Neural crest cell (in vitro differentiated cells): ENCODE results near the gene PCSK5. TPM values are rescaled to one million over a fixed set of nuclear protein-coding genes. Genes with fewer than 3 reads are reported as not detected.

Experiments used
- DNase-seq: peaks from one replicate; pipeline ENCODE4 v3.0.0; 2021; ENCODE audit warnings: low read depth, mixed read lengths, low spot score
- H3K27ac Mint-ChIP-seq: one replicate; pipeline ENCODE4 v1.8.0; 2021; ENCODE audit warnings: mild to moderate bottlenecking, mixed read lengths; ENCODE audit not compliant: unreplicated experiment
- H3K27me3 Mint-ChIP-seq: 2 replicates; pipeline ENCODE4 v1.8.0; 2021; ENCODE audit warnings: low read depth, mild to moderate bottlenecking, mixed read lengths
- H3K36me3 Mint-ChIP-seq: 2 replicates; pipeline ENCODE4 v1.8.0; 2021; ENCODE audit warnings: low read depth, mild to moderate bottlenecking, mixed read lengths
- H3K4me1 Mint-ChIP-seq: 2 replicates; pipeline ENCODE4 v1.8.0; 2021; ENCODE audit warnings: mixed read lengths
- H3K4me3 Mint-ChIP-seq: one replicate; pipeline ENCODE4 v1.8.0; 2021; ENCODE audit warnings: mild to moderate bottlenecking, mixed read lengths
- H3K9me3 Mint-ChIP-seq: 2 replicates; pipeline ENCODE4 v1.8.0; 2021; ENCODE audit warnings: mixed read lengths
- CTCF ChIP-seq: fragments of 200-600 bp; sonication (generic); conservative IDR thresholded peaks from 2 replicates; pipeline ENCODE4 v1.5.0; 2021; ENCODE audit warnings: antibody characterized with exemption, mild to moderate bottlenecking
- total RNA-seq: library from RNA; stranded (reverse); gene quantifications from 2 replicates; pipeline ENCODE4 v1.2.1, GENCODE V29; 2021

The PCSK5 gene
- total RNA-seq, 1 donor from 2014 or later = 3.1 TPM

- H3K4me3 Mint-ChIP-seq = no peak overlapping the region
- TF ChIP-seq CTCF = no peak
Observed at GRCh38 chr9:76032797-76033373, 142.4 kb downstream of the PCSK5 start.

GRCh38 chr9:76034049-76034448 is 143.6 kb downstream of the PCSK5 start:
- no peak for DNase-seq
- H3K36me3 Mint-ChIP-seq = peaks cover 5% of the 10 kb centered on the region
- TF ChIP-seq CTCF = no peak
- peaks cover 2% of the 10 kb centered on the region for H3K9me3 Mint-ChIP-seq
- H3K4me1 Mint-ChIP-seq = no peaks in the 10 kb centered on the region
- H3K27ac Mint-ChIP-seq = no peak overlapping the region
- no peak overlapping the region for H3K4me3 Mint-ChIP-seq
- H3K27me3 Mint-ChIP-seq = no peaks in the 10 kb centered on the region

More at GRCh38 chr9:76032797-76033373, 142.4 kb downstream of the PCSK5 start:
- no peak for DNase-seq
- peaks cover 2% of the 10 kb centered on the region for H3K9me3 Mint-ChIP-seq
- H3K4me1 Mint-ChIP-seq = no peaks in the 10 kb centered on the region
- H3K27ac Mint-ChIP-seq = no peak overlapping the region
- H3K27me3 Mint-ChIP-seq = no peaks in the 10 kb centered on the region
- H3K36me3 Mint-ChIP-seq = peaks cover 5% of the 10 kb centered on the region

- Mint-ChIP-seq H3K27me3 (no peaks in the 10 kb centered on the region), H3K9me3 (peaks cover 2% of the 10 kb centered on the region), H3K4me1 (no peaks in the 10 kb centered on the region), H3K36me3 (peaks cover 5% of the 10 kb centered on the region), H3K27ac (peak overlapping the region; percentile 43), H3K4me3 (no peak overlapping the region)
- no peak for TF ChIP-seq CTCF
- no peak for DNase-seq
Observed at GRCh38 chr9:76036762-76037161, 146.3 kb downstream of the PCSK5 start.

GRCh38 chr9:76037587-76038225 is 147.2 kb downstream of the PCSK5 start:
- Mint-ChIP-seq H3K4me1 (no peaks in the 10 kb centered on the region), H3K9me3 (peaks cover 2% of the 10 kb centered on the region), H3K27me3 (no peaks in the 10 kb centered on the region), H3K27ac (no peak overlapping the region), H3K36me3 (peaks cover 5% of the 10 kb centered on the region), H3K4me3 (no peak overlapping the region)
- TF ChIP-seq CTCF = no peak
- DNase-seq = no peak

- no peak for TF ChIP-seq CTCF
- Mint-ChIP-seq H3K4me3 (no peak overlapping the region), H3K27me3 (no peaks in the 10 kb centered on the region), H3K4me1 (no peaks in the 10 kb centered on the region), H3K9me3 (peaks cover 2% of the 10 kb centered on the region), H3K36me3 (peaks cover 5% of the 10 kb centered on the region), H3K27ac (no peak overlapping the region)
- no peak for DNase-seq
Observed at GRCh38 chr9:76038431-76038830, 148.0 kb downstream of the PCSK5 start.
